A549 (cell line): ENCODE data around the gene TTC12. TPM values are rescaled to one million over a fixed set of nuclear protein-coding genes. Genes with fewer than 3 reads are reported as not detected.

ENCODE experiments used
- ATAC-seq, 2 experiments: fragments of 200-7000 bp in 1 of 2; fragments of >200 bp in 1 of 2; cut with Nextera tagmentation in 1 of 2; cut with Tn5 transposase in 1 of 2; 3 replicates each; pipeline versions ENCODE4 v1.8.0 to v1.9.1; 2018 to 2020; ENCODE audit warnings: mild to moderate bottlenecking in 1 of 2, moderate library complexity in 1 of 2
- CTCF ChIA-PET: fragments of 300-600 bp; sonication (Branson Sonifier 250); formaldehyde crosslinking; extraction: SDS; loops from one replicate; lab custom pipeline; 2021; ENCODE audit warnings: antibody characterized with exemption, inconsistent platforms; lab: Yijun Ruan, JAX
- POLR2A ChIA-PET: fragments of 350-600 bp; formaldehyde crosslinking; extraction: SDS; loops from one replicate; lab custom pipeline; 2021; ENCODE audit warnings: antibody characterized with exemption, inconsistent platforms; lab: Yijun Ruan, JAX
- DNase-seq, 2 experiments: peaks; one replicate each; pipeline versions ENCODE4 v3.0.0 to v3.0.0-alpha.2; 2011 to 2016; ENCODE audit warnings: low read depth in 1 of 2, low spot score in 1 of 2
- FAIRE-seq: peaks from 2 replicates; lab custom pipeline; 2011; peaks lifted over from hg19 to GRCh38; lab: Jason Lieb, UNC
- H3K27ac ChIP-seq, 2 experiments: fragments of >200 bp; sonication (Bioruptor Twin); formaldehyde crosslinking; 3 replicates each; pipeline ENCODE4 v1.5.1; 2016 to 2017
- H3K4me1 ChIP-seq: fragments of >200 bp; sonication (Bioruptor Twin); formaldehyde crosslinking; 3 replicates; pipeline ENCODE4 v1.6.1; 2016
- H3K4me2 ChIP-seq: fragments of >200 bp; sonication (Bioruptor Twin); formaldehyde crosslinking; 3 replicates; pipeline ENCODE4 v1.6.1; 2016
- H3K4me3 ChIP-seq: fragments of >200 bp; sonication (Bioruptor Twin); formaldehyde crosslinking; 3 replicates; pipeline ENCODE4 v1.5.1; 2016
- H3K9me3 ChIP-seq: fragments of >200 bp; sonication (Bioruptor Twin); formaldehyde crosslinking; 3 replicates; pipeline ENCODE4 v1.6.1; 2016
- CBX2 ChIP-seq: fragments of 200-600 bp; sonication (generic); IDR thresholded peaks from 2 replicates; pipeline ENCODE4 v1.6.1; 2016; ENCODE audit warnings: low read depth, mild to moderate bottlenecking, borderline replicate concordance
- CBX8 ChIP-seq: fragments of 200-600 bp; sonication (generic); IDR thresholded peaks from 2 replicates; pipeline ENCODE4 v1.6.1; 2016
- CHD4 ChIP-seq: fragments of 200-600 bp; sonication (generic); IDR thresholded peaks from 2 replicates; pipeline ENCODE4 v1.6.1; 2016; ENCODE audit warnings: antibody characterized with exemption, mild to moderate bottlenecking, borderline replicate concordance
- EHF ChIP-seq: fragments of 250-450 bp; sonication (Bioruptor Pico); IDR thresholded peaks from 2 replicates; pipeline ENCODE4 v1.5.0; 2020; ENCODE audit warnings: mild to moderate bottlenecking
- EHMT2 ChIP-seq: fragments of 200-600 bp; sonication (generic); IDR thresholded peaks from 2 replicates; pipeline ENCODE4 v1.6.1; 2016; ENCODE audit warnings: antibody characterized with exemption, low read depth, mild to moderate bottlenecking, moderate library complexity
- EP300 ChIP-seq, 2 experiments: fragments of >200 bp; sonication (Bioruptor Twin); formaldehyde crosslinking; IDR thresholded peaks; 2 replicates in 1 of 2; 3 replicates in 1 of 2; pipeline ENCODE4 v1.6.1; 2016 to 2017
- ESRRA ChIP-seq: fragments of 150-350 bp; IDR thresholded peaks from 2 replicates; pipeline ENCODE4 v1.6.1; 2014; ENCODE audit warnings: mild to moderate bottlenecking, low read length, borderline replicate concordance
- GATA3 ChIP-seq: IDR thresholded peaks from 2 replicates; pipeline ENCODE4 v1.6.1; 2012; ENCODE audit warnings: borderline replicate concordance
- HOXB5 ChIP-seq: fragments of 250-450 bp; sonication (Bioruptor Pico); IDR thresholded peaks from 2 replicates; pipeline ENCODE4 v1.5.0; 2020; ENCODE audit warnings: mild to moderate bottlenecking, moderate library complexity
- JUN ChIP-seq, 2 experiments: fragments of >200 bp; sonication (Bioruptor Twin); formaldehyde crosslinking; IDR thresholded peaks; 2 replicates in 1 of 2; 3 replicates in 1 of 2; pipeline ENCODE4 v1.6.1; 2016 to 2017
- MAFK ChIP-seq: fragments of 450-650 bp; IDR thresholded peaks from 2 replicates; pipeline ENCODE4 v1.6.1; 2014; ENCODE audit not compliant: partially characterized antibody
- MAX ChIP-seq: IDR thresholded peaks from 2 replicates; pipeline ENCODE4 v1.6.1; 2012
- MYC ChIP-seq: IDR thresholded peaks from 2 replicates; pipeline ENCODE4 v1.6.1; 2012; ENCODE audit warnings: mild to moderate bottlenecking, inconsistent platforms, low read length, improper control_type of control experiment, borderline replicate concordance
- NPAS2 ChIP-seq: fragments of 250-450 bp; sonication (Bioruptor Pico); IDR thresholded peaks from 2 replicates; pipeline ENCODE4 v1.8.0; 2022; ENCODE audit warnings: mild to moderate bottlenecking, moderate library complexity, borderline replicate concordance
- NR3C1 ChIP-seq: fragments of >200 bp; sonication (Bioruptor Twin); formaldehyde crosslinking; IDR thresholded peaks from 3 replicates; pipeline ENCODE4 v1.6.1; 2017
- PBX3 ChIP-seq: IDR thresholded peaks from 2 replicates; pipeline ENCODE4 v1.6.1; 2012
- PHF8 ChIP-seq: fragments of 200-600 bp; sonication (generic); IDR thresholded peaks from 2 replicates; pipeline ENCODE4 v1.6.1; 2016; ENCODE audit warnings: low read depth, mild to moderate bottlenecking, antibody characterized with exemption, moderate library complexity, borderline replicate concordance
- POLR2A ChIP-seq: IDR thresholded peaks from 2 replicates; pipeline ENCODE4 v1.6.1; 2012; ENCODE audit warnings: mild to moderate bottlenecking, low read length
- RAD21 ChIP-seq, 2 experiments: fragments of >200 bp in 1 of 2; sonication (Bioruptor Twin) in 1 of 2; formaldehyde crosslinking in 1 of 2; IDR thresholded peaks in 1 of 2; conservative IDR thresholded peaks in 1 of 2; 2 replicates in 1 of 2; 3 replicates in 1 of 2; pipeline ENCODE4 v1.6.1; 2012 to 2018; ENCODE audit warnings: inconsistent platforms in 1 of 2
- RCOR1 ChIP-seq: fragments of 150-350 bp; IDR thresholded peaks from 2 replicates; pipeline ENCODE4 v1.6.1; 2014; ENCODE audit warnings: antibody characterized with exemption, low read length, low read depth
- RNF2 ChIP-seq: fragments of 200-600 bp; sonication (generic); IDR thresholded peaks from 2 replicates; pipeline ENCODE4 v1.6.1; 2016; ENCODE audit warnings: low read depth, mild to moderate bottlenecking, antibody characterized with exemption, moderate library complexity, borderline replicate concordance
- TFCP2L1 ChIP-seq: fragments of 250-450 bp; sonication (Bioruptor Pico); IDR thresholded peaks from 2 replicates; pipeline ENCODE4 v1.5.0; 2021; ENCODE audit warnings: mild to moderate bottlenecking
- ZNF302 ChIP-seq: fragments of 250-450 bp; sonication (Bioruptor Pico); IDR thresholded peaks from 2 replicates; pipeline ENCODE4 v1.9.0; 2021; ENCODE audit warnings: inconsistent platforms, mild to moderate bottlenecking, moderate library complexity
- ZSCAN20 ChIP-seq: fragments of 250-450 bp; sonication (Bioruptor Pico); IDR thresholded peaks from 2 replicates; pipeline ENCODE4 v1.8.0; 2022; ENCODE audit warnings: mild to moderate bottlenecking, moderate library complexity
- WGBS: methylation state at CpG from one replicate; pipeline ENCODE4 v1.1.6; 2017; ENCODE audit errors: missing lambda C conversion rate; 5-methylcytosine and 5-hydroxymethylcytosine counted together
- polyA plus RNA-seq, 4 experiments: library from polyadenylated mRNA; depleted of rRNA in 3 of 4; stranded (reverse); fragments of >200 nt; fragmentation: RNase III in 1 of 4; extraction: RNeasy Plus Mini Kit Qiagen cat#74134 plus additional on column Dnase treatment in 1 of 4; gene quantifications; 2 replicates in 3 of 4; 3 replicates in 1 of 4; pipeline ENCODE4 v1.2.3, GENCODE V29; 2011 to 2017
- TF ChIP-seq, protein P1 (sequence below): fragments of 150-350 bp; IDR thresholded peaks from 2 replicates; pipeline ENCODE4 v1.6.1; 2014; ENCODE audit warnings: low read depth, mild to moderate bottlenecking, low read length
- TF ChIP-seq, protein P2 (sequence below): fragments of 200-600 bp; sonication (generic); IDR thresholded peaks from 2 replicates; pipeline ENCODE4 v1.6.1; 2016; ENCODE audit warnings: antibody characterized with exemption, mild to moderate bottlenecking, moderate library complexity
- TF ChIP-seq, protein P3 (sequence below): fragments of 250-450 bp; sonication (Bioruptor Pico); IDR thresholded peaks from 2 replicates; pipeline ENCODE4 v1.5.0; 2020; ENCODE audit warnings: low read depth, mild to moderate bottlenecking, moderate library complexity

The TTC12 gene
- polyA plus RNA-seq, 2 of the 4 experiments (the other 2 are of a cell fraction) = 5.9 to 13.5 TPM

- no peaks in the 10 kb centered on the region for H3K4me1 ChIP-seq
- POLR2A ChIA-PET = no interaction called here
- no peak for ATAC-seq
These were observed 24.3 kb downstream of the TTC12 start for GRCh38 chr11:113338730-113339129.

GRCh38 chr11:113339929-113340589 is 25.7 kb downstream of the TTC12 start:
- no peaks in the 10 kb centered on the region for H3K4me1 ChIP-seq
- FAIRE-seq (no peak), ATAC-seq (no peak), DNase-seq (no peak)
- H3K4me2 ChIP-seq = no peak overlapping the region
- no peak overlapping the region for H3K27ac ChIP-seq
- H3K9me3 ChIP-seq = no peaks in the 10 kb centered on the region
- POLR2A ChIA-PET = no interaction called here
- CTCF ChIA-PET = no interaction called here
- WGBS = 80% methylated on average over 6 of the region's 6 CpGs
- no peak overlapping the region for H3K4me3 ChIP-seq
- TF ChIP-seq ZNF302 (CRISPR knock-in tag) = no peak
- no peak for TF ChIP-seq TFCP2L1
- no peak for TF ChIP-seq ZSCAN20 (CRISPR knock-in tag)
- TF ChIP-seq NR3C1 = no peak
- no peak for TF ChIP-seq RNF2
- TF ChIP-seq MAFK = no peak
- no peak for TF ChIP-seq CBX2
- no peak for TF ChIP-seq PHF8
- TF ChIP-seq RCOR1 = no peak
- no peak for TF ChIP-seq JUN (IDR thresholded peaks at IDR 0.05)
- TF ChIP-seq EHMT2 = no peak
- no peak for TF ChIP-seq HOXB5 (CRISPR knock-in tag)
- TF ChIP-seq ESRRA = no peak
- TF ChIP-seq POLR2A = no peak
- no peak for TF ChIP-seq MYC
- no peak for TF ChIP-seq CBX8
- no peak for TF ChIP-seq CHD4

More at GRCh38 chr11:113338730-113339129, 24.3 kb downstream of the TTC12 start:
- TF ChIP-seq EP300 (IDR thresholded peaks at IDR 0.05) (no peak), GATA3 (no peak), POLR2A (no peak), EHF (CRISPR knock-in tag) (no peak), NPAS2 (CRISPR knock-in tag) (no peak), CBX2 (no peak), EHMT2 (no peak), ZSCAN20 (CRISPR knock-in tag) (no peak), TFCP2L1 (no peak), HOXB5 (CRISPR knock-in tag) (no peak), CHD4 (no peak), CBX8 (no peak), RAD21 (conservative IDR thresholded peaks at IDR 0.05 in 1 of 2, IDR thresholded peaks at IDR 0.05 in 1 of 2) (no peak), ZNF302 (CRISPR knock-in tag) (no peak), PBX3 (no peak), MAX (no peak)
- TF ChIP-seq, protein P1, sequence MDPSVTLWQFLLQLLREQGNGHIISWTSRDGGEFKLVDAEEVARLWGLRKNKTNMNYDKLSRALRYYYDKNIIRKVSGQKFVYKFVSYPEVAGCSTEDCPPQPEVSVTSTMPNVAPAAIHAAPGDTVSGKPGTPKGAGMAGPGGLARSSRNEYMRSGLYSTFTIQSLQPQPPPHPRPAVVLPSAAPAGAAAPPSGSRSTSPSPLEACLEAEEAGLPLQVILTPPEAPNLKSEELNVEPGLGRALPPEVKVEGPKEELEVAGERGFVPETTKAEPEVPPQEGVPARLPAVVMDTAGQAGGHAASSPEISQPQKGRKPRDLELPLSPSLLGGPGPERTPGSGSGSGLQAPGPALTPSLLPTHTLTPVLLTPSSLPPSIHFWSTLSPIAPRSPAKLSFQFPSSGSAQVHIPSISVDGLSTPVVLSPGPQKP = no peak
- TF ChIP-seq, protein P2, sequence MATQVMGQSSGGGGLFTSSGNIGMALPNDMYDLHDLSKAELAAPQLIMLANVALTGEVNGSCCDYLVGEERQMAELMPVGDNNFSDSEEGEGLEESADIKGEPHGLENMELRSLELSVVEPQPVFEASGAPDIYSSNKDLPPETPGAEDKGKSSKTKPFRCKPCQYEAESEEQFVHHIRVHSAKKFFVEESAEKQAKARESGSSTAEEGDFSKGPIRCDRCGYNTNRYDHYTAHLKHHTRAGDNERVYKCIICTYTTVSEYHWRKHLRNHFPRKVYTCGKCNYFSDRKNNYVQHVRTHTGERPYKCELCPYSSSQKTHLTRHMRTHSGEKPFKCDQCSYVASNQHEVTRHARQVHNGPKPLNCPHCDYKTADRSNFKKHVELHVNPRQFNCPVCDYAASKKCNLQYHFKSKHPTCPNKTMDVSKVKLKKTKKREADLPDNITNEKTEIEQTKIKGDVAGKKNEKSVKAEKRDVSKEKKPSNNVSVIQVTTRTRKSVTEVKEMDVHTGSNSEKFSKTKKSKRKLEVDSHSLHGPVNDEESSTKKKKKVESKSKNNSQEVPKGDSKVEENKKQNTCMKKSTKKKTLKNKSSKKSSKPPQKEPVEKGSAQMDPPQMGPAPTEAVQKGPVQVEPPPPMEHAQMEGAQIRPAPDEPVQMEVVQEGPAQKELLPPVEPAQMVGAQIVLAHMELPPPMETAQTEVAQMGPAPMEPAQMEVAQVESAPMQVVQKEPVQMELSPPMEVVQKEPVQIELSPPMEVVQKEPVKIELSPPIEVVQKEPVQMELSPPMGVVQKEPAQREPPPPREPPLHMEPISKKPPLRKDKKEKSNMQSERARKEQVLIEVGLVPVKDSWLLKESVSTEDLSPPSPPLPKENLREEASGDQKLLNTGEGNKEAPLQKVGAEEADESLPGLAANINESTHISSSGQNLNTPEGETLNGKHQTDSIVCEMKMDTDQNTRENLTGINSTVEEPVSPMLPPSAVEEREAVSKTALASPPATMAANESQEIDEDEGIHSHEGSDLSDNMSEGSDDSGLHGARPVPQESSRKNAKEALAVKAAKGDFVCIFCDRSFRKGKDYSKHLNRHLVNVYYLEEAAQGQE = no peak
- TF ChIP-seq, protein P3, sequence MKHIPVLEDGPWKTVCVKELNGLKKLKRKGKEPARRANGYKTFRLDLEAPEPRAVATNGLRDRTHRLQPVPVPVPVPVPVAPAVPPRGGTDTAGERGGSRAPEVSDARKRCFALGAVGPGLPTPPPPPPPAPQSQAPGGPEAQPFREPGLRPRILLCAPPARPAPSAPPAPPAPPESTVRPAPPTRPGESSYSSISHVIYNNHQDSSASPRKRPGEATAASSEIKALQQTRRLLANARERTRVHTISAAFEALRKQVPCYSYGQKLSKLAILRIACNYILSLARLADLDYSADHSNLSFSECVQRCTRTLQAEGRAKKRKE (CRISPR knock-in tag) = no peak
- TF ChIP-seq, all 56 proteins: peak for 0
- Histone ChIP-seq H3K4me3 (no peak overlapping the region), H3K4me2 (no peak overlapping the region), H3K9me3 (no peaks in the 10 kb centered on the region), H3K27ac (no peak overlapping the region)
- DNase-seq (no peak), FAIRE-seq (no peak)
- CTCF ChIA-PET = no interaction called here
- WGBS = 85% methylated on average over 4 of the region's 4 CpGs
